ENCODE results near the gene OR10V1. TPM values are rescaled to one million over a fixed set of nuclear protein-coding genes. Genes with fewer than 3 reads are reported as not detected.
A peak's percentile ranks its signal among the peaks of the same experiment; 100 is the strongest.
"Not testable (repeated sequence)": the region's sequence is repeated elsewhere in the genome, so short reads cannot be mapped to it uniquely, and the experiment has no call there.

The OR10V1 gene
- total RNA-seq, 1 experiment from 2014 or later, result not detected

DNA sequence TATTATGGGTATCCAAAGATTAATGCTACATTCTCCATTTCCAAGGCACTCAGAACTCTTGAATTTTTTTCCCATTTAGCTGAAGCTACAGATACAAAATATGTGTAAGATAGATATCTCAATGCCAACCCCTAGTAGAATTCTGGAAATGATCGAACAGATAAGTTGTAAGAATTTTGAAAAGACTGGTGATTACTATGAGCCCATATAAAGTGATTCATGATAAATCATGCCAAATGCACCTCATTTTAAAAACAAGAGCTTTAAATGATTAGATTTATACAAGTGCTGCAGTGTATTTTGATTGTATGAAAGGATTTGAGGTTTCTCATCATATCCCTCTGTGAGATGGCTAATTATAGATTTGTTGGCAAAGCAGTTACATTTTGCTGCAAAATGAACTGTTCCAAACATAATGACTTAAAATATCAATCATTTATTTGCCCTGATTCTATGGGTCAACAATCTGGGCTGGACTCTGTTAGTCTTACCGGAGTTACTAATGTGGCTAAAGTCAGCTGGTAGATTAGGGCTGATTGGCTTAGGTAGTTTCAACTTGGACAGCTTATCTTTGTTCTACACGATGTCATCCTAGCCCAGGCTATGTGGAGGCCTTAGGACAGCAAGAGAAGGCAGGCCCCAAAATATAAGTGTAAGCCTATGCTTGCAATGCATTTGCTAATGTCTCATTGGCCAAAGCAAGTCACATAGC is 3.4 kb downstream of the OR10V1 start:
- no peak for DNase-seq (ENCODE audit: low read depth)

- peak; percentile 28 for DNase-seq (ENCODE audit: low read depth)
These were observed 5.1 kb downstream of the OR10V1 start for GRCh38 chr11:59708537-59708936.

- no peak for DNase-seq (ENCODE audit: low read depth)
These were observed 6.3 kb downstream of the OR10V1 start for GRCh38 chr11:59707371-59707770.

DNA sequence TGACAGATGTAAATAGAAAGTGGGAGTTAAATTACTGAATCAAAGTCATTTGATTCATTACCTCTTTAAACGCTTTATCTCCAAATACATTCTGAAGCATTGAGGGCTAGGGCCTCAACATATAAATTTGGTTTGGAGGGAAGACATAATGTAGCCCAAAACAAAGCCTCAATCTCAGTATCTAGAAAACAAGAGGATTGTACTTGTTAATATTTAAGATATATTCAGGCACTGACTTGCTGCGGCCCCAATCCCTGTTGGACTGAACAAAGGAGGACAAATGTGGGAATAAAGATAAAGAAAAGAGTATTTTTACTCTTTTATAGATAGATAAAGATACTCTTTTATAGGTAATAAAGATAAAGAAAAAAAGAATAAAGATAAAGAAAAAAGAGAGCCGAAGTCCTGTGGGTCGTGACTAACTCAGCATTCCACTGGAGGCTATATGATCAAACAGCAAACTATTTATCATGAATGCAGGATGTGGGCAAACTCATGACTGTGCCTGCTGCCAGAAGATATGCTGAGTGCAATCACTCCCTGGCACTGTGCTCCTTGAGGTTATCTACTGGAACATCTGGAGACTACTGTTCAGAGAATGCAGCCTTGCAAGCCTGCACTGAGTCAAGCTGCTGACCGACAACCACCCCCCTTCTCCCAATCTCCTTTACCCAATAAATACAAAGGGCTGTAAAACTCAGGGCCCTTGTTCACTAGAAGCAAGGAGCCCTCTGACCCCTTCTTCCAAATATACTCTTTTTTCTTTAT is 6.9 kb downstream of the OR10V1 start:
- peak; percentile 96 for DNase-seq (ENCODE audit: low read depth)

DNA sequence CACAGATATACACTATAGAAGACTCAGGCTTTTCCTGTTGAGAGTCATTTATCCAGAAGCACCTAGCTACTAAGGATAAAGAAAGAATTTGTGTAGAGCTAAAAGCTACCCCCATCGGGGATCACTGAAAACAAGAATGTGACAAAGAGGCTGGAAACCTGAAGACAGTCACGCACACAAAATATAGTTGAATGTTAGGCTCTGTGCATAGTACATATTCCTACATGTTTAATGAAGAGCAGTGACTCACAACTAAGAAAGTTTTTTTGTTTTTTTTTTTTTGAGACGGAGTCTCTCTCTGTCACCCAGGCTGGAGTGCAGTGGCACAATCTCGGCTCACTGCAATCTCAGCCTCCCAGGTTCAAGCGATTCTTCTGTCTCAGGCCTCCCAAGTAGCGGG is 8.4 kb downstream of the OR10V1 start:
- DNase-seq (ENCODE audit: low read depth), result no peak

DNA sequence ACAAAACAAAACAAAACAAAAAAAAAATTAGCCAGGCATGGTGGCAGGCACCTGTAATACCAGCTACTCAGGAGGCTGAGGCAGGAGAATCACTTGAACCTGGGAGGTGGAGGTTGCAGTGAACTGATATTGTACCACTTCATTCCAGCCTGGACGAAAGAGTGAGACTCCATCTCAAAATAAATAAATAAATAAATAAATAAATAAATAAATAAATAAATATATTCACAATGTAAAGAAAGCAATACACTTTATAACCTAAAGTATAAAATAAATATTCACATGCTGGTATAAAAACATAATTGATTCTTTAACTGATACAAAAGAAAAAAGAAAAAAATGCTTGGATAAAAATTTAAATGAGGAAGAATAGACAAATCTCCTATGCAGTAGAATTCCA is 10.1 kb downstream of the OR10V1 start:
- DNase-seq (ENCODE audit: low read depth), result not testable (repeated sequence)

- not testable (repeated sequence) for DNase-seq (ENCODE audit: low read depth)
These were observed 13.5 kb downstream of the OR10V1 start for GRCh38 chr11:59700157-59700556.

DNA sequence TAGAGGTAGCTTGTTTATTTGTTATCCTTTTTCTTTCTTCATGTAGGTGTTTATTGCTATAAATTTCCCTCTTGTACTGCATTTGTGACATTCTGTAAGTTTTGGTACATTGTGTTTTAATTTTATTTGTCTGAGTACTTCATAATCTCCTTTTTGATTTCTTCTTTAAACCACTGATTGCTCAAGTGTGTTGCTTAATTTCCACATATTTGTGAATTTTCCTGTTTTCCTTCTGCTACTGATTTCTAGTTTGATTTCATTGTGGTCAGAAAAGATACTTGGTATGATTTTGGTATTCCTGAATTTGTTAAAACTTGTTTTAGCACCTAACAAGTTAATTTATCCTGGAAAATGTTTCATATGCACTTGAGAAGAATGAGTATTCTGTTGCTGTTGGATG is 15.1 kb downstream of the OR10V1 start:
- DNase-seq (ENCODE audit: low read depth), result no peak

DNA sequence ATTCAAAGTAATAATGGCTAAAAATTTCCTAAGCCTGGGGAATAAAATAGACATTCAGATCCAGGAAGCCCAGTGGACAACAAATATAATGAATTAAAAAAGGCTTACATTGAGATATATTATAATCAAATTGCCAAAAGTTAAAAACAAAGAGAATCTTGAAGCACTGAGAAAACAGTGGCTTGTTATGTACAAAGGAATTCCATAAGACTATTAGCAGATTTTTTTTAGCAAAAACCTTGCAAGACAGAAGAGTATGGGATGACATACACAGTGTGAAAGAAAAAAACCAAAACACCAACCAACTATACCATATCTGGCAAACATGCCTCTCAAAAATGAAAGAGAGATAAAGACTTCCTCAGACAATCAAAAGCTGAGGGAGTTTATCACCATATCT is 20.7 kb downstream of the OR10V1 start:
- DNase-seq (ENCODE audit: low read depth), result no peak

DNA sequence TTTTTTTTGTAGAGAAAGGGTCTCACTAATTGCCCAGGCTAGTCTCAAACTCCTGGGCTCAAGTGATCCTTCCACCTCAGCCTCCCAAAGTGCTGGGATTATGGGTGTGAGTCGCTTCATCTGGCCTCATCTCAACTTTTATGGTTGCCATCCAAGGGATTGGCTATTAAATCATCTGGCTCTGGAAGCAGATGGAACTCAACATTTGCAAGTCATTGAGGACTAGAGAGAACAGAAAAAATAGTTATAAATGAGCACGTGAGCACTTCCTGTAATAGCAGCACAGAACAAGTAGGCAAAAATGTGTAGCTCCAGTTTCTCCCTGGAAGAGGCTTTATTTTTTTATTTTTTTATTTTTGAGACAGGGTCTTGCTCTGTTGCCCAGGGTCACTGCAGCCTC is 22.5 kb downstream of the OR10V1 start:
- no peak for DNase-seq (ENCODE audit: low read depth)

- DNase-seq (ENCODE audit: low read depth), result no peak
These were observed 24.6 kb downstream of the OR10V1 start for GRCh38 chr11:59689015-59689414.

GRCh38 chr11:59681260-59681725 is 32.4 kb downstream of the OR10V1 start:
- not testable (repeated sequence) for DNase-seq (ENCODE audit: low read depth)

GRCh38 chr11:59680287-59681154 is 33.1 kb downstream of the OR10V1 start:
- DNase-seq (ENCODE audit: low read depth), result peak; percentile 67

GRCh38 chr11:59679347-59679746 is 34.3 kb downstream of the OR10V1 start:
- no peak for DNase-seq (ENCODE audit: low read depth)

DNA sequence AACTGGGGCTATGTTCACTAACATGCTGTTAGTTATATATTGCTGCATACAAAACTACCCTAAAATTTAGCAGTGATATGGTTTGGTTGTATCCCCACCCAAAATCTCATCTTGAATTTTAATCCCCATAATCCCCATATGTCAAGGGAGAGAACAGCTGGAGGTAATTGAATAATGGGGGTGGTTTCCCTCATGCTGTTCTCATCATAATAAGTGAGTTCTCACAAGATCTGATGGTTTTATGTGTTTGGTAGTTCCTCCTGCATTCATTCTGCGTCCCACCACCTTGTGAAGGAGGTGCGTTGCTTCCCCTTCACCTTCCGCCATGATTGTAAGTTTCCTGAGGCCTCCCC is 34.9 kb downstream of the OR10V1 start:
- no peak for DNase-seq (ENCODE audit: low read depth)

- DNase-seq (ENCODE audit: low read depth), result no peak
These were observed 35.4 kb downstream of the OR10V1 start for GRCh38 chr11:59678118-59678812.

GRCh38 chr11:59676205-59676604 is 37.4 kb downstream of the OR10V1 start:
- DNase-seq (ENCODE audit: low read depth), result peak; percentile 15

GRCh38 chr11:59674291-59674690 is 39.4 kb downstream of the OR10V1 start:
- no peak for DNase-seq (ENCODE audit: low read depth)

- no peak for DNase-seq (ENCODE audit: low read depth)
These were observed 40.4 kb downstream of the OR10V1 start for GRCh38 chr11:59673291-59673690.

- no peak for DNase-seq (ENCODE audit: low read depth)
These were observed 42.2 kb downstream of the OR10V1 start for GRCh38 chr11:59671471-59671870.

DNA sequence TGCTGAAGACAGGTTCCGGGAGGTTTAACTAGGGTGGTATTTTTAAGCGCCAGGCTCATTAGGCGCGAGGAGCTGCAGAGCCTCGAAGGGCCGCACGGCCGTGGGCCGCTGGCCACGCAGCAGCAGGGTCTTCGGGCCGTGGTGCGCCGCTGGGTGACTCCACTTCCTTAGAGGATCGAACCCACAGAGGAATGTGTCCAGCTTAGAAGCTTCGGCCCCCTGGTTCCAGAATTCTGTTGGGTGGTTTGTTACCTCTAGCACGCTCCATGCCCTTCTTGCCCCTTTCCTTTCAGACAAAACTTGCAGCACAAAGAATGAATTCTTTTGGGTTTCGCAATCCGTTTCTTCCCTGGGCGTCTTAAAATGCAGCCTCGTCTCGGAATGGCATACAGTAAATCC is 44.0 kb downstream of the OR10V1 start:
- DNase-seq (ENCODE audit: low read depth), result no peak
